Left renal pelvis (tissue), 4 donors: ENCODE results near the gene BDKRB1. TPM values are rescaled to one million over a fixed set of nuclear protein-coding genes. Genes with fewer than 3 reads are reported as not detected.

ENCODE experiments used
- DNase-seq, 4 donors: peaks; one replicate each; pipeline ENCODE4 v3.0.0-alpha.2; 2013; ENCODE audit warnings: low read depth in 4 of 4, low spot score in 3 of 4
- polyA plus RNA-seq, 4 donors: library from polyadenylated mRNA; unstranded; fragments of 120-200 nt; gene quantifications; one replicate each; pipeline ENCODE4 v1.2.1, GENCODE V29; 2013; ENCODE audit not compliant: insufficient read length in 4 of 4

The BDKRB1 gene
- under 1 TPM in 3 of 4 donors, not detected in 1; 0.20 to 0.76 (median 0.40) TPM for polyA plus RNA-seq

DNA sequence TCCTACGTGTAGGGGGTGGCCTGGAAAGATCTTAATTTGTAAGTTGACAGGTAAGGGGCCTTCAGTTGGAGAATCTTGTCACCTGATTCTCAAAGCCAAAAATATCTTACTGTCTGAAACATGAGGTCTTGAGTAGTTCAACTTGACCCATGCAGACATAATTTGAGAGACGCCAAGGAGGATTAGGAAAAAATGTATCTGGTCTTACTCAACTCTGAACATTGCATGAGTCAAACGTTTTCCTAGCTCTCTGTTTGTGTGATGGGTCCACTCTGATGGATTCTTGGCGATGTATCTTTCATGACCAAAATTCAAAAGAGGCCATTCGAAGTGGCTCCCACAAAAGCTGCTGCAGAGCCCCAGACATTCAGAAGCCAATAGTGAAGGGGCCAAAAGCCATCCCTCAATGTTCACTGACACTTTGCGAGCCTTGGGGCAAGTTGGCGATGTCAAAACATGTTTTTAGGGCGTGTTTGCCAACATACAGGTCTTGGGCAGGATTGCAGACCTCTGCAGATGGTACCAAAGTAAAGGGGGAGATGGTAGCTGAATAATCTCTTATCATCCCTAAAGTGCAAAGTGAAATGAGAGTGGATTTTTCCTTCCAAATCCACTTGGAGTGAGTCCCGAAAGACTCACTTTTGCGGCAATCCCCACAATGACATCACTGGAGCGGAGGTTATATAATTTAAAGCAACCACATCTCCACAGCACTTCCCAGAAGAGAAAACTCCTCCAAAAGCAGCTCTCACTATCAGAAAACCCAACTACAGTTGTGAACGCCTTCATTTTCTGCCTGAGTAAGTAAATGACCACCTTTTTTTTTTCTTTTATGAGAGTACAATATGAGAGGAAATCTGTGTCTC is at the start of gene BDKRB1:
TSS of gene BDKRB1 (plus strand) at position 710 of the 866 bp plus-strand sequence. CDS start 7,473 bp downstream, outside the sequence.
- DNase-seq: no peak

- DNase-seq: no peak
Observed at GRCh38 chr14:96206461-96206860, 49.5 kb upstream of the BDKRB1 start.

DNA sequence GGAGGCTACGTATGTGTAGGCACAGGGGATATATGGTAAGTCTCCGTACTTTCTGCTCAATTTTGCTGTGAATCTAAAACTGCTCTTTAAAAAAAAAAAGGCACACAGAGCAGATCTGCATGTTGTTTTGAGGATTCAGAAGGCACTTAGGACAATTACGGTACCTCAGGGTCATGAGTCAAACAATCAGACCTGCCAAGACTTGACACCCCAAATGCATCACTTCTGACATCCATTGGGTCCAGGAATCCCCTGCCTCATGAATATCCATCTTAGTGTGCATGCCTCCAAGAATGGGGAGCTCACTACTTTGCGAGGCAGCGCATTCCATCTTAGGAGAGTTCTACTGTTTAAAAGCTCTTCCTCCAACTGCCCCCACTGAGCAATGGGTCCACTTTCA is 48.3 kb upstream of the BDKRB1 start:
- no peak for DNase-seq

- no peak for DNase-seq
Observed at GRCh38 chr14:96208739-96209138, 47.3 kb upstream of the BDKRB1 start.

GRCh38 chr14:96212140-96212539 is 43.9 kb upstream of the BDKRB1 start:
- DNase-seq: no peak

DNA sequence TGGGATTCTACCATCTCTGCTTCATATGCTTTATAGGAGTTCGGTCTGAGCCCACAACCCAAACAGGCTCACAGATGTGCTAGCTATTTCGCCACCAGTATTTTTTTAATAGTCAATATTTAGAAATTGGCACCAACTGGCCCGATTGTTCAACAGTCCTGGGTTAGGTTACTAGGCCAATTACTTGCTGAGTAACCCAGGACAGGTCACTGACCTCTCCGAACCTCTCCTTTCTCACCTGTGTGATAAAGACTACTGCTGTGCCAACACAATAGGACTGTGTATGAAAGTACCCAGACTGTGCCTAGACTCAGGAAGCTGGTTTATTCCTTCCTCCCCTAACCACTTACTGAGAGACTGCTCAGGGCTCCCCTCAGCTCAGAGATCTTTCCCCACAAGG is 43.1 kb upstream of the BDKRB1 start:
- no peak for DNase-seq

GRCh38 chr14:96213871-96214465 is 42.0 kb upstream of the BDKRB1 start:
- DNase-seq: no peak

DNA sequence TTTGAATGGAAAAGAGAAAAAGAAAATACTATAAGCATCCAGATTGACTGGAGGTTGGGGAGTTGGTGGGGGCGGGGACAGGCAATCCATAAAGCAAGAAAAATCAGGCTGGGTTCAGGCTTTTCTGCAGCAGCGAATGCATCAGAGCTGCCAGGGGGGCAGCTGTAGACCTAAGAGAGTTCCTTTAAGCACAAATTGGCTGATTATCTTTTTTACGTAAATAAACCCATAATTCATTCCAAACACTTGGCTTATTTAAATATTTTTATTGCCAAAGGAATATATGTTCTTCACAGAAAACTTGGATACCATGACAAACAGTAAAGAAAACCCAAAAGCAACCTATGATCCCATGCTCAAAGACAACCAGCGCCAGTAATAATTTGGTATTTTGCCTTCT is 41.2 kb upstream of the BDKRB1 start:
- no peak for DNase-seq

DNA sequence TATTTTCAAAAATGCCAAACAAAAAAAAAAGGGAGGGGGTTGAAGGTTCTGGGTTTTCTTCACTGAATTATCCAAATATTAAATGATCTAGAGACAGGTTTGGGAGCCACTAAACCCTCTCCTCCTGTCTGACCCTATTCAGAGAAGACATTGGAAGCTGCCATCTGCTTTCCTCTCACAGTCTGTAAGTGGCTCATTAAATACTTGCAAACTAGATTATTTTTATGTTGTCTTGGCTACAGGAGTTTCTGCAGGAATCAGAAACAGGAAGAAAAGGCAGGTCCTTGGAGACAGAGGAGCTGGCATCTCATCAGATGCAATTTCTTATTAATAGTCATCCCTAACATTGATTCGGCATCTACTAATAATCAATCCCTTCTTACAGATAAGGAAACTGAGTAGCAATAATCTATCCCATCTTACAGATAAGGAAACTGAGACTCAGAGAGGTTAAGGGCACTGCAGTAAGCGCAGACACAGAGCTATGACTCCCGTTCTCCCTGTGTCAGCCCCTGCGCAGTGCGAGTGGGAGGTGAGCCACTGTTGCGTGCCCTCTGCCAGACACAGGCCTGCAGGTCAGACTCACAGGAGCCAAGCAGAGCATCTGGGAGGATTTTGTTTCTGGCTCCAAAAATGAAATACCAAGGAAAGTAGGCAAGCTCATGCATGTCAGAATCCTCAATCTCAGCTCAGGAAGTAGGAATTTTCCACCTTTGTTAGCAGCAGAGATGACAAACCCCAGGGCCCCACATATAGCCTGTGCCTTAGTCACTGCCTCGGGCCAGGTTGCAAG is 40.4 kb upstream of the BDKRB1 start:
- no peak for DNase-seq

DNA sequence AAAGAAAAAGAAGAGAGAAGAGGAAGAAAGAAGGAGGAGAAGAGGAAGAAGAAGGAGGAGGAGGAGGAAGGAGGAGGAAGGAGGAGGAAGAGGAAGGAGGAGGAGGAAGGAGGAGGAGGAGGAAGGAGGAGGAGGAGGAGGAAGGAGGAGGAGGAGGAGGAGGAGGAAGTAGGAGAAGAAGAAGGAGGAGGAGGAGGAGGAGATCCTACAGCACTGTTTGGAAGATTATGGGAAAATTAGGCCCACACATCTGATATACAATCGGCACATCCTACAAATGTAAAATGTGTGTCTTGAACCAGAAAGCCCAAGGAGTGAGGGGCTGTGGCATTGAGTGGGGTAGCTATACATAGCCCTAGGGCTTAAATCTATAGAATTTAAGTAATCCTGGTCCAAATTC is 39.4 kb upstream of the BDKRB1 start:
- DNase-seq: no peak

- DNase-seq: no peak
Observed at GRCh38 chr14:96217376-96217913, 38.6 kb upstream of the BDKRB1 start.

DNA sequence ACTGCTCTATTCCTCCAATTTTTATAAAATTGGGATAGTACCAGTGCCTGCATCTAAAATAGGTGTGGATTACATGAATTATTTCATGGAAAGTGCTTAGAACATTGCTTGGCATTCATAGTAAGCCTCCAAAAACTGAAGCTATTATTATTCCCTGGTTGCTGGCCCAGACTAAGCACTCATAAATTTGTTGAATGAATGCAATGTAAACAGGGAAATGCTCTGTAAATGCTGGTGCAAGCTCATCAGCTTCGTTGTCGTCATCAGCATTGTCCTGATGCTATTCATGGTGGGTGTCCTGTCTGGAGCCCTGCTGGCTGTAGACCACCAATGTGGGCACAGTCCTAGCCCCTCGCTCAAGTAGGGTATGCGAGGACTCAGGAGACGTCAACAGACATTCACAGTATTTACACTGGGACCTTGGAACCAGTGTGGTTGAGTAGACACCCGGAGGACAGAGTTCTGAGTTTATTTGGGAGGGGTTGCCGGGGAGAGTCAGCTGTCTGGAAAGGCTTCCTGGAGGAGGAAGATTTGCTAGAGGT is 34.8 kb upstream of the BDKRB1 start:
- no peak for DNase-seq

DNA sequence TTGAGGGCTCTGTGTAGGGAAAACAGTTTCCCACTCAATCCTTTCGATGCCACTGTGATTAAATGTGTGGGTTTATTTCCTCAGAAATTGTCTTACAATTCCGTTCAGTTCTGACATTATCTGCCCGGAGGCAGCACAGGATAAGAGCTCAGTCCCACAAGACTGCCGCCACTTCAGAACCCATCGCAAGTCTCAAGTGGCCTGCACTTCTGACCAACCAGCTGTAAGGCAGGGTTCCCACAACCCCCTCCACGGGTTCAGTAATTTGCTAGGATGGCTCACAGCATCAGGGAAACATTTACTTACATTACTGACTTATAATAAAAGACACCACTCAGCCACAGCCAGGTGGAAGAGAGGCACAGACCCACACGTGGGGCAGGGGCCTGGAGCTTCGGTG is 34.2 kb upstream of the BDKRB1 start:
- DNase-seq: no peak

- DNase-seq: no peak
Observed at GRCh38 chr14:96224480-96225096, 31.4 kb upstream of the BDKRB1 start.

- DNase-seq: no peak
Observed at GRCh38 chr14:96225213-96225612, 30.8 kb upstream of the BDKRB1 start.

DNA sequence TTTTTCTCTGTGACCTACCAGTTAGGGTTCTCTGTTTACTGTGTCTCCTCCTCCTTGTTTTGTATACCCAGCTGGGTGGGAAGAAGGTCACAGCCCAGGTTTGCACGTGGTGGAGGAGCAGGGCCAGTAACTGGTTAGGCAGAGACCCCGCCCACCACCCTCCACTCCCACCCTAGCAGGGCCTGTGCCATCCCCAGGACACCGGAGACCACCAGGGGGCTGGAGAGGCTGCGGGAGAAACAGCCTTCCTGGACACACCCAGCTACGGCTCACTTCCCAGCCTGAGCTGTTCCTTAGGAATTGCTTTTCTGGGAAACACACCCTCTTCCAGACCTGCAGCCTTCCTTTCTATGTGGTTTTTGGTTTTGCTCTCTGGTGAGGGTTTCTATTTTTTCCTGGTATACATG is 30.3 kb upstream of the BDKRB1 start:
- no peak for DNase-seq

DNA sequence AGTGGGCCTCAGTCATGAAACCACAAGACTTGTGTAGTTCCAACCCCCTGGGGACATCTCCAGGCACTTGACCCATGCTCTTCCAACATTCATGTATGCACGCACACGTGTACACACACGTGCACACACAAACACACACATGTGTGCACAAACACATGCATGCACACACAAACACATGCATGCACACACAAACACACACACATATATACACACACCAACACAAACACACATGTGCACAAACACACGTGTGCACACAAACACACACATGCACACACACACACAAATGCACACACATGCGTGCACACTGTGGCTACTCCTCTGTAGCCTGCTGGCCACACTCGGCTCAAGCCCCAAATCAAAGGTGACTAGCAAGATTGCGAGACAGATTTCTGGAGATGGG is 28.6 kb upstream of the BDKRB1 start:
- no peak for DNase-seq

DNA sequence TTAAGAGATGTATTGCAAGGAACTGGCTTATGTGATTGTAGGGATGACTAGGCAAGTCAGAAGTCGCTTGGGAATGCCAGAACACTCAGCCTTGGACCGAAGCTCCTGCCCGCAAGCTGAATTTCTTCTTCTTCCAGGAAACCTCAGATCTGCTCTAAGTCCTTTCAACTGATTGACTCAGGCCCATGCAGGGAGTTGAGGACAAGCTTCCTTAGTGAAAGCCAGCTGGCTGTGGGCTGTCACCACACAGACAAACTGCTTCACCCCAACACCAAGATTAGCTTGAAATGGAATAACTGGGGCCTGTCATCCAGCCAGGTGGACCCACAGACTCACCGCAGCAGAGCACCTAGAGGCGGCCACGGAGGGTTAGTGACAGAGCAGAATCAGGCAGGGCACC is 26.7 kb upstream of the BDKRB1 start:
- no peak for DNase-seq

DNA sequence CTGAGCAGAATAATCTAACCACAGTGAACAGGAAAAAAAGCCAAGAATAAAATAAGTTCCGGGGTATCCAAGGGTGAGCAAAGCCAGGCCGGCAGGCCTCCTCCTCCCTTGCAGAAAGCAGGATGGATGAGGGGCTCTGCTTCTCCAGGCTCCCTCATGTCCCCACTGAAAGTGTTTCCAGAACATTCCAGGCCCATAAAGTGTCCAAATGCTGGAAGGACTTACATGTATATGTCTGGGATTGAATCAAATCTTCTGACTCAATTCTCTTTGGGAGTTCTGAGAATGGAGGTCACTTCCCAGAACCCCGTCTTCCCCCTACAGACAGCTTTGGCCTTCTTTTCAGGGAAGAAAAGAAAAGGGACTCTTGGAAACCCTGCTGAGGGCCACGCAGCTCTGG is 25.0 kb upstream of the BDKRB1 start:
- no peak for DNase-seq

DNA sequence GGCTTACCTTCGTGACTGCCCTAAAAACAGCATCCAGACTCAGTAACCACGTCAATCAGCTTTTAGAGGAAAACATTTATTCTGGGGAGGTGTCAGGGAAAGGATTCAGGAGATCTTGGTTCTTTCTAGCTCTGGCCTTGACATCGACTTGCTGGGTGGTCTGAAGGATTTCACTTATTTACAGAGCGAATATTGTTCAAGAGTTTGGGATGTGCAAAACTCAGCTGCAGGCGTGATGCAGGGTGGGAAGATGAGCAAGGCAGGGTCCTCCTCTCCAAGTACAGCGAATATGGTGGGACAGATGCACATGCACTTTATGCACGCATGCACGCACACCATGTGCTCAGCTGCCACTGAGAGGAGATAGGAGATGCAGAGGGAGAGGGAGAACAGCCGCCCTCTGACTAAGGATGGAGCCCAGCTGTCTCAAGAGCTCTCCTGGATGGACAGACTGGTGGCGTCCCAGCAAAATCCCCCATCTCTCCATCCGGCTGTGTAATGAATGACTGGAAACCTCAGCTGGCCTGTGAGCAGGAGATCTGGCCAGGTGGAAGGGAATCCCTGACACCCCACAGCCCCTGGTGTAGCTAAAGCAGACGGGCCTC is 24.4 kb upstream of the BDKRB1 start:
- DNase-seq: no peak
